Erythroblast (primary cell): Measurements from ENCODE around the gene LRRC30.

Experiments used
- GATA1 ChIP-seq: IDR thresholded peaks from 2 replicates; pipeline ENCODE4 v1.6.1; 2011; ENCODE audit warnings: low read depth, mild to moderate bottlenecking, control low read depth, low read length, moderate library complexity
- POLR2A ChIP-seq: IDR thresholded peaks from 2 replicates; pipeline ENCODE4 v1.6.1; 2011; ENCODE audit warnings: mild to moderate bottlenecking, low read length

DNA sequence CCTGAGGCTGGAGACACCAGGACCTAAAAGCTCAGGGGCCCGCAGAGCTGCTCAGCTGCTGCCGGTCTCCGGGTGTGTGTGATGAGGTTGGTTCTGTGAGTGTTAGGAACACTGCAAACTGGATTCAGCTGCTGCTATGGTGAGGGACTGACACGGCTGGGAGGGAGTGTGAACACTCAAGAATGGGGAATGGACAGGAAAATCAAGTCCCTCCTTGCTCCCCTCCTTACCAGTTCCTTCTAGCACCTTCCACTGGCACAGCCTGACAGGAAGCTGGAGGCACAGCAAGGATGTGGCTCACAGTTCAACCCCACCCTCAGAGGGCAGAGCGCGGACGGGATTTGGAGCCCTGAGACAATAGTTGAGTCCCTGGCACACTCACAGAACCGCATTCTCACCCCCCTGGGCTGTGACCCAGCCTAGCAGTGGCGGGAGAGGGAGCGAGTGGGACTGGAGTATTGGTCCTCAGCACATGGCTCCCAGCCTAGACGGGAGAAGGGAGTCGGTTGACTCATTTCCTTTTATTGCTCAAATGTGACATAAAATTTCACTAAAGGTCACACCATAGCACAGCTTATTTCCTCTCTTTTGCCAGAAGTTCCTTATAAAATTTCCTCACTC is 42.5 kb downstream of the LRRC30 start:
- no peak for TF ChIP-seq POLR2A
- TF ChIP-seq GATA1, result no peak
